OCI-LY7 (cell line): ENCODE measurements around the gene KIF26A. TPM values are rescaled to one million over a fixed set of nuclear protein-coding genes. Genes with fewer than 3 reads are reported as not detected.

Experiments used
- BruUV-seq: library from RNA; stranded (reverse); fragments of 400-500 nt; replicated peaks from 2 replicates; lab custom pipeline; 2021; lab: Mats Ljungman, UMichigan
- CTCF ChIA-PET: fragments of 300-600 bp; sonication (Branson Sonifier 250); formaldehyde crosslinking; loops from one replicate; lab custom pipeline; 2022; ENCODE audit warnings: antibody characterized with exemption; ENCODE audit not compliant: unreplicated experiment; lab: Charles Lee
- POLR2A ChIA-PET: fragments of 300-600 bp; sonication (Branson Sonifier 250); formaldehyde crosslinking; loops from one replicate; lab custom pipeline; 2022; ENCODE audit warnings: antibody characterized with exemption; lab: Charles Lee
- DNase-seq: peaks from one replicate; pipeline ENCODE4 v3.0.0-alpha.2; 2015; ENCODE audit warnings: low spot score
- H2AFZ ChIP-seq: fragments of 200-600 bp; sonication (generic), shearing (Covaris generic); 2 replicates; pipeline ENCODE4 v1.6.1; 2014; ENCODE audit warnings: mild to moderate bottlenecking, antibody characterized with exemption, low read length, moderate library complexity
- H3K27ac ChIP-seq: fragments of 200-600 bp; sonication (generic); 2 replicates; pipeline ENCODE4 v1.5.1; 2014; ENCODE audit warnings: mixed run types, low read depth, mild to moderate bottlenecking, moderate library complexity, low read length, inconsistent platforms; ENCODE audit not compliant: poor library complexity, severe bottlenecking
- H3K36me3 ChIP-seq: fragments of 200-600 bp; sonication (generic); 2 replicates; pipeline ENCODE4 v1.6.1; 2014; ENCODE audit warnings: mild to moderate bottlenecking, antibody characterized with exemption, low read length, moderate library complexity, mixed read lengths; ENCODE audit not compliant: insufficient read depth
- H3K4me1 ChIP-seq: fragments of 200-600 bp; sonication (generic); 2 replicates; pipeline ENCODE4 v1.5.1; 2014; ENCODE audit warnings: mild to moderate bottlenecking, low read length; ENCODE audit not compliant: insufficient read depth, poor library complexity, severe bottlenecking
- H3K4me2 ChIP-seq: fragments of 200-600 bp; sonication (generic); 2 replicates; pipeline ENCODE4 v1.6.1; 2014; ENCODE audit warnings: mild to moderate bottlenecking, low read length
- H3K4me3 ChIP-seq: fragments of 200-600 bp; sonication (generic); 2 replicates; pipeline ENCODE4 v1.5.1; 2014; ENCODE audit warnings: mild to moderate bottlenecking, low read depth, low read length; ENCODE audit not compliant: poor library complexity, severe bottlenecking
- H3K79me2 ChIP-seq: fragments of 200-600 bp; sonication (generic); 2 replicates; pipeline ENCODE4 v1.6.1; 2016; ENCODE audit warnings: low read depth, mild to moderate bottlenecking, low read length, moderate library complexity, mixed read lengths; ENCODE audit not compliant: insufficient read depth
- H3K9me2 ChIP-seq: fragments of 200-600 bp; sonication (generic); 2 replicates; pipeline ENCODE4 v1.6.1; 2016; ENCODE audit warnings: mild to moderate bottlenecking, low read length, mixed read lengths; ENCODE audit not compliant: insufficient read depth
- H3K9me3 ChIP-seq: fragments of 200-600 bp; sonication (generic); 2 replicates; pipeline ENCODE4 v1.6.1; 2014; ENCODE audit warnings: mild to moderate bottlenecking, mixed run types, low read length, mixed read lengths
- H4K20me1 ChIP-seq: fragments of 200-600 bp; sonication (generic); 2 replicates; pipeline ENCODE4 v1.6.1; 2014; ENCODE audit warnings: mild to moderate bottlenecking, antibody characterized with exemption, low read length, moderate library complexity, mixed read lengths; ENCODE audit not compliant: insufficient read depth
- EZH2phosphoT487 ChIP-seq: fragments of 200-600 bp; sonication (generic); IDR thresholded peaks from 2 replicates; pipeline ENCODE4 v1.6.1; 2018; ENCODE audit warnings: low read depth, borderline replicate concordance, mild to moderate bottlenecking, mixed run types, antibody characterized with exemption, low read length, moderate library complexity, mixed read lengths
- intact Hi-C: fragments of 100-400 bp; cut with micrococcal nuclease; formaldehyde crosslinking; loops from one replicate; pipeline ENCODE4 v1.10.0; 2022; ENCODE audit not compliant: unreplicated experiment
- total RNA-seq, 2 experiments: library from RNA; depleted of rRNA in 1 of 2; stranded (reverse); fragments of >200 nt in 1 of 2; shearing (Covaris generic) in 1 of 2; gene quantifications; 2 replicates each; pipeline ENCODE4 v1.2.3, GENCODE V29; 2014 to 2022
- TF ChIP-seq, protein P1 (sequence below): fragments of 200-600 bp; sonication (generic); conservative IDR thresholded peaks from 2 replicates; pipeline ENCODE4 v1.5.1; 2014; ENCODE audit warnings: mild to moderate bottlenecking, antibody characterized with exemption, low read length, moderate library complexity, mixed read lengths

KIF26A gene
- total RNA-seq, 2 experiments from 2014 or later = not detected

DNA sequence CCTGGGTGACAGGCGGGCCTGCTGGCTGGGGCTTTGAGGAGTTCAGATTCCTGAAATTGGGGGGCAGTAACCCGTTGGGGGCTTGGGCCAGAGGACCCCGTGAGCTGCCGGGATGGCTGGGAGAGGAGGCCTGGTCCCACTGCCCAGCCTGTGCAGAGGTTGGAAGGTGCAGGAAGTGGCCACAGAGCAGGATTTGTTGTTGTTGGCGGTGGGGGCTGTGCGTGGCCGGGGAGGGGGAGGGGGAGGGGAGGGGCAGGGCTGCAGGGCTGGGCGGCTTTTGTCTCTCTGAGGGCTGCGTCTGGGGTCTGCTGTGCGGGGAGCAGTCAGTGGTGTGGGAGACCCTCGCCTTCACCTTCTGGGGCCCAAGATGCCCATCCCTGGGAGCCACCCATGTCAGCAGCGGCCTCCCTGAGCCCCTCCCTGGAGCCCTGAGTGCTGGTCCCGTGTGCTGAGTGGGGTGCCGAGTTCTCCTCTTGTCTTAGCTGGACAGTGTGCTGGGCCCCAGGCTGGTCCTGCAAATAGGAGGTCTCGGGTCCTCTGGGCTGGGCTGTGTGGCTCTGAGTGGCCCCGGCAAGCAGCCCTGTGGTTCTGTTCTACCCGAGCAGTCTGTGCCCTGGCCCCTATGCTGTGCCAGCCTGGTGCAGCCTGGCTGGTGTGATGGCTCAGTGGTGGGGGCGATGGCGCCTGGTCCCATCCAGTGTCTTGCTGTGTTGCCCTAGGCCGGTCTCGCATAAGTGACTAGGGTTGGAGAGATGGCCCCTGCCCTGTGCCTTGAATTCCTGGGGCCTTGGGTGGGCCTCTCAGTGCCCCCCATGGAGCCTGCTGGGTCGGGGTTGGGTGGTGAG is 10.3 kb downstream of the KIF26A start:
- H3K79me2 ChIP-seq = no peaks in the 10 kb centered on the region
- H3K4me2 ChIP-seq = no peak overlapping the region
- ChIA-PET POLR2A (no interaction called here), CTCF (no interaction called here)
- intact Hi-C loops = no loop called here
- DNase-seq = no peak
- H3K4me1 ChIP-seq = no peaks in the 10 kb centered on the region
- no TSS peak for BruUV-seq
- TF ChIP-seq, protein P1, sequence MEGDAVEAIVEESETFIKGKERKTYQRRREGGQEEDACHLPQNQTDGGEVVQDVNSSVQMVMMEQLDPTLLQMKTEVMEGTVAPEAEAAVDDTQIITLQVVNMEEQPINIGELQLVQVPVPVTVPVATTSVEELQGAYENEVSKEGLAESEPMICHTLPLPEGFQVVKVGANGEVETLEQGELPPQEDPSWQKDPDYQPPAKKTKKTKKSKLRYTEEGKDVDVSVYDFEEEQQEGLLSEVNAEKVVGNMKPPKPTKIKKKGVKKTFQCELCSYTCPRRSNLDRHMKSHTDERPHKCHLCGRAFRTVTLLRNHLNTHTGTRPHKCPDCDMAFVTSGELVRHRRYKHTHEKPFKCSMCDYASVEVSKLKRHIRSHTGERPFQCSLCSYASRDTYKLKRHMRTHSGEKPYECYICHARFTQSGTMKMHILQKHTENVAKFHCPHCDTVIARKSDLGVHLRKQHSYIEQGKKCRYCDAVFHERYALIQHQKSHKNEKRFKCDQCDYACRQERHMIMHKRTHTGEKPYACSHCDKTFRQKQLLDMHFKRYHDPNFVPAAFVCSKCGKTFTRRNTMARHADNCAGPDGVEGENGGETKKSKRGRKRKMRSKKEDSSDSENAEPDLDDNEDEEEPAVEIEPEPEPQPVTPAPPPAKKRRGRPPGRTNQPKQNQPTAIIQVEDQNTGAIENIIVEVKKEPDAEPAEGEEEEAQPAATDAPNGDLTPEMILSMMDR = no peak
- no peak for TF ChIP-seq EZH2phosphoT487
- H3K9me3 ChIP-seq = no peaks in the 10 kb centered on the region
- no peaks in the 10 kb centered on the region for H3K36me3 ChIP-seq
- H3K4me3 ChIP-seq = no peak overlapping the region
- H3K9me2 ChIP-seq = no peaks in the 10 kb centered on the region
- no peak overlapping the region for H2AFZ ChIP-seq
- H4K20me1 ChIP-seq = no peaks in the 10 kb centered on the region
- H3K27ac ChIP-seq = no peak overlapping the region

DNA sequence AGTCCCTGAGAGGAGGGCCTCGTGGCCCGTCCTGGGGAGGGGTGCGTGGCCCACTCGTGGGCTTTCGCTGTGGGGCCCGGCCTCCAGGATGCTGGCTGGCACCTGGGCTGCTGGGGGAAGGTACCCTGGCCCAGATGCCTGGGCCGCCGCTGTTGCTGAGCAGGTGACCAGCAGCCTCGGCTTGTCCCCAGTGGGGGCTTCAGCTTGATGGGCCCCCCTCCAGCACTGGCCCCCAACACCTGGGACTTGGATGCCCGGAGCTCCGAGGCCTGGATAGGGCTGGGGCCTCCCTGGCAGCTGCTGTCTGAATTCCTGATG is 10.8 kb downstream of the KIF26A start:
- no peak for DNase-seq
- H3K4me3 ChIP-seq = no peak overlapping the region
- ChIA-PET POLR2A (no interaction called here), CTCF (no interaction called here)
- H3K4me2 ChIP-seq = no peak overlapping the region
- H3K9me3 ChIP-seq = no peaks in the 10 kb centered on the region
- no peaks in the 10 kb centered on the region for H3K79me2 ChIP-seq
- intact Hi-C loops = no loop called here
- BruUV-seq = no TSS peak
- no peak overlapping the region for H2AFZ ChIP-seq
- no peaks in the 10 kb centered on the region for H3K36me3 ChIP-seq
- H4K20me1 ChIP-seq = no peaks in the 10 kb centered on the region
- no peaks in the 10 kb centered on the region for H3K4me1 ChIP-seq
- no peak overlapping the region for H3K27ac ChIP-seq
- no peaks in the 10 kb centered on the region for H3K9me2 ChIP-seq
- TF ChIP-seq, protein P1 = no peak
- TF ChIP-seq EZH2phosphoT487 = no peak

DNA sequence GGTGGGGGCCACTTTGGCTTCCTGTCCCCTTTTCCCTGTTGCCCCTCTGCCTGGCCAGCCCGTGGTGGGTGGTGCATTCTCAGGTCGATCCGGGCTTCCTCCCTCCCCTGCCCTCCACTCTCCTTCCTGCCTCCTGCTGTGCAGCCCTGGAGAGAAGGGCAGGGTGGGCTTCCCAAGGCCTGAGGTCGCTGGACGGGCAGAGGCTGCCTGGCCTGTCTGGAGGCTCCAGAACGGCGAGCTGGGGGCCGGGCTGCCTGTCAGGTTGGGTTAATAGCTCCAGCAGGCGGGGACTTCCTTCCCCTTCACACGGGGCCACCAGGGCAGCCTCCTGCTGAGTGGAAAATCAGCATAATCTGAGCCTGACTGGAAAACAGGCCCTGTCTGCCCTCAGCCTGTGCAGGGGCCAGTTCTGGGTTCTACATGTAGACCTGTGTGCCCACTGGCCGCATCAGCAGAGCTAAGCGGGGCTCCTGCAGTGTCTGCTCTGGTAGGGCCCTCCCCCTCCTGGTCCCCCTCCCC is 11.3 kb downstream of the KIF26A start:
- no peak overlapping the region for H3K27ac ChIP-seq
- ChIA-PET POLR2A (no interaction called here), CTCF (no interaction called here)
- no peaks in the 10 kb centered on the region for H3K9me2 ChIP-seq
- BruUV-seq = no TSS peak
- no peak overlapping the region for H2AFZ ChIP-seq
- no peaks in the 10 kb centered on the region for H3K4me1 ChIP-seq
- no peaks in the 10 kb centered on the region for H4K20me1 ChIP-seq
- no peaks in the 10 kb centered on the region for H3K79me2 ChIP-seq
- intact Hi-C loops = loop anchor here (2.0 kb wide), 1 partner anchor 43 kb away; no protein-coding TSS in a partner anchor
- H3K4me2 ChIP-seq = no peak overlapping the region
- no peak overlapping the region for H3K4me3 ChIP-seq
- no peaks in the 10 kb centered on the region for H3K36me3 ChIP-seq
- no peak for DNase-seq
- H3K9me3 ChIP-seq = no peaks in the 10 kb centered on the region
- no peak for TF ChIP-seq EZH2phosphoT487
- TF ChIP-seq, protein P1 = no peak
